H9 (cell line): ENCODE measurements around the gene SLC33A1. TPM values are rescaled to one million over a fixed set of nuclear protein-coding genes. Genes with fewer than 3 reads are reported as not detected.
"Not testable (repeated sequence)": the region's sequence is repeated elsewhere in the genome, so short reads cannot be mapped to it uniquely, and the experiment has no call there.

Experiments
- DNase-seq: peaks from one replicate; pipeline ENCODE4 v3.0.0-alpha.2; 2017
- H2AFZ ChIP-seq: one replicate; pipeline ENCODE4 v1.6.1; 2013; ENCODE audit warnings: mild to moderate bottlenecking, low read length, control low read depth, moderate library complexity
- H2AK5ac ChIP-seq: 2 replicates; pipeline ENCODE4 v1.6.1; 2013; ENCODE audit warnings: low read length, control low read depth, mixed read lengths; ENCODE audit not compliant: insufficient read length
- H2BK120ac ChIP-seq: one replicate; pipeline ENCODE4 v1.6.1; 2013; ENCODE audit warnings: low read depth, mild to moderate bottlenecking, low read length, control low read depth, inconsistent platforms; ENCODE audit not compliant: poor library complexity, severe bottlenecking
- H2BK12ac ChIP-seq: 2 replicates; pipeline ENCODE4 v1.6.1; 2013; ENCODE audit warnings: low read length, control low read depth, mixed read lengths, low read depth; ENCODE audit not compliant: insufficient read length
- H2BK15ac ChIP-seq: 2 replicates; pipeline ENCODE4 v1.6.1; 2013; ENCODE audit warnings: low read depth, low read length, control low read depth
- H2BK20ac ChIP-seq: one replicate; pipeline ENCODE4 v1.6.1; 2013; ENCODE audit warnings: low read depth, mild to moderate bottlenecking, low read length, control low read depth, inconsistent platforms; ENCODE audit not compliant: poor library complexity, severe bottlenecking
- H2BK5ac ChIP-seq: 2 replicates; pipeline ENCODE4 v1.6.1; 2013; ENCODE audit warnings: low read length, control low read depth, mixed read lengths; ENCODE audit not compliant: insufficient read length
- H3K14ac ChIP-seq: 2 replicates; pipeline ENCODE4 v1.6.1; 2013; ENCODE audit warnings: low read length, control low read depth; ENCODE audit not compliant: insufficient read depth
- H3K18ac ChIP-seq: 2 replicates; pipeline ENCODE4 v1.6.1; 2013; ENCODE audit warnings: low read depth, mild to moderate bottlenecking, mixed read lengths, low read length, control low read depth; ENCODE audit not compliant: insufficient read length
- H3K23ac ChIP-seq: 2 replicates; pipeline ENCODE4 v1.6.1; 2013; ENCODE audit warnings: low read length, control low read depth, mixed read lengths, low read depth; ENCODE audit not compliant: insufficient read length
- H3K23me2 ChIP-seq: 2 replicates; pipeline ENCODE4 v1.6.1; 2013; ENCODE audit warnings: low read depth, mild to moderate bottlenecking, mixed read lengths, low read length, control low read depth; ENCODE audit not compliant: insufficient read length, poor library complexity, severe bottlenecking
- H3K27ac ChIP-seq: 2 replicates; pipeline ENCODE4 v1.5.1; 2013; ENCODE audit warnings: low read length, control low read depth, mixed read lengths, low read depth; ENCODE audit not compliant: insufficient read length
- H3K27me3 ChIP-seq: 2 replicates; pipeline ENCODE4 v1.6.1; 2013; ENCODE audit warnings: low read length, control low read depth, inconsistent platforms; ENCODE audit not compliant: insufficient read depth
- H3K4ac ChIP-seq: 2 replicates; pipeline ENCODE4 v1.6.1; 2013; ENCODE audit warnings: low read depth, mild to moderate bottlenecking, control low read depth, inconsistent platforms, low read length, moderate library complexity
- H3K4me1 ChIP-seq: 2 replicates; pipeline ENCODE4 v1.6.1; 2013; ENCODE audit warnings: low read length, control low read depth, inconsistent platforms; ENCODE audit not compliant: insufficient read depth
- H3K4me2 ChIP-seq: 2 replicates; pipeline ENCODE4 v1.6.1; 2013; ENCODE audit warnings: low read length, control low read depth, mixed read lengths; ENCODE audit not compliant: insufficient read length, insufficient read depth
- H3K56ac ChIP-seq: 2 replicates; pipeline ENCODE4 v1.6.1; 2013; ENCODE audit warnings: low read depth, mild to moderate bottlenecking, mixed read lengths, low read length, control low read depth; ENCODE audit not compliant: insufficient read length
- H3K79me1 ChIP-seq: 2 replicates; pipeline ENCODE4 v1.6.1; 2013; ENCODE audit warnings: low read depth, mild to moderate bottlenecking, moderate library complexity, low read length, control low read depth, inconsistent platforms; ENCODE audit not compliant: insufficient read depth, poor library complexity, severe bottlenecking
- H3K79me2 ChIP-seq: 2 replicates; pipeline ENCODE4 v1.6.1; 2013; ENCODE audit warnings: low read length, control low read depth, inconsistent platforms; ENCODE audit not compliant: insufficient read depth
- H3K9ac ChIP-seq: 2 replicates; pipeline ENCODE4 v1.6.1; 2013; ENCODE audit warnings: low read length, control low read depth, mixed read lengths; ENCODE audit not compliant: insufficient read length; ENCODE audit errors: extremely low read depth
- H3K9me3 ChIP-seq: one replicate; pipeline ENCODE4 v1.6.1; 2013; ENCODE audit warnings: low read depth, low read length, inconsistent platforms; ENCODE audit not compliant: control insufficient read depth
- H3T11ph ChIP-seq: one replicate; pipeline ENCODE4 v1.6.1; 2013; ENCODE audit warnings: mild to moderate bottlenecking, low read length, control low read depth, inconsistent platforms
- H4K20me1 ChIP-seq: one replicate; pipeline ENCODE4 v1.6.1; 2013; ENCODE audit not compliant: control insufficient read depth, insufficient read length, insufficient read depth
- H4K5ac ChIP-seq: 2 replicates; pipeline ENCODE4 v1.6.1; 2013; ENCODE audit warnings: low read depth, mild to moderate bottlenecking, mixed read lengths, low read length, control low read depth; ENCODE audit not compliant: insufficient read length
- H4K8ac ChIP-seq: replicated peaks from 2 replicates; pipeline ENCODE4 v1.6.1; 2013; ENCODE audit warnings: low read length, control low read depth, mixed read lengths, low read depth; ENCODE audit not compliant: insufficient read length
- H4K91ac ChIP-seq: 2 replicates; pipeline ENCODE4 v1.6.1; 2013; ENCODE audit warnings: low read depth, mild to moderate bottlenecking, moderate library complexity, mixed read lengths, low read length, control low read depth; ENCODE audit not compliant: insufficient read length
- H3K27ac Mint-ChIP-seq, 3 experiments: 2 replicates in 2 of 3; 3 replicates in 1 of 3; pipeline ENCODE4 v1.8.0; 2020 to 2021; ENCODE audit warnings: mixed read lengths in 3 of 3, mild to moderate bottlenecking in 1 of 3, moderate library complexity in 1 of 3
- H3K27me3 Mint-ChIP-seq: 2 replicates; pipeline ENCODE4 v1.8.0; 2021; ENCODE audit warnings: low read depth, mild to moderate bottlenecking, moderate library complexity, mixed read lengths
- H3K36me3 Mint-ChIP-seq, 3 experiments: 2 replicates in 2 of 3; 3 replicates in 1 of 3; pipeline ENCODE4 v1.8.0; 2020 to 2021; ENCODE audit warnings: low read depth in 3 of 3, mixed read lengths in 3 of 3; ENCODE audit not compliant: insufficient read depth in 1 of 3
- H3K4me1 Mint-ChIP-seq, 2 experiments: 2 replicates each; pipeline ENCODE4 v1.8.0; 2020; ENCODE audit warnings: mixed read lengths in 2 of 2
- H3K4me3 Mint-ChIP-seq, 2 experiments: 2 replicates in 1 of 2; 3 replicates in 1 of 2; pipeline ENCODE4 v1.8.0; 2020 to 2021; ENCODE audit warnings: mild to moderate bottlenecking in 2 of 2, mixed read lengths in 2 of 2, moderate library complexity in 1 of 2
- H3K9me3 Mint-ChIP-seq, 2 experiments: 2 replicates in 1 of 2; 3 replicates in 1 of 2; pipeline ENCODE4 v1.8.0; 2020; ENCODE audit warnings: mild to moderate bottlenecking in 2 of 2, mixed read lengths in 2 of 2, moderate library complexity in 1 of 2
- WGBS: extraction: QIAGEN DNeasy Blood & Tissue Kit; methylation state at CpG from one replicate; pipeline ENCODE4 v1.1.7; 2013; ENCODE audit warnings: missing lambda C conversion rate, low lambda C conversion rate, mixed read lengths; ENCODE audit not compliant: insufficient read length; ENCODE audit errors: extremely low coverage; 5-methylcytosine and 5-hydroxymethylcytosine counted together
- total RNA-seq: library from RNA; stranded (reverse); gene quantifications from 2 replicates; pipeline ENCODE4 v1.2.1, GENCODE V29; 2021
- TF ChIP-seq, protein P1 (sequence below): fragments of 200-600 bp; sonication (generic); conservative IDR thresholded peaks from 3 replicates; pipeline ENCODE4 v1.8.0; 2021; ENCODE audit warnings: antibody characterized with exemption, mild to moderate bottlenecking

Gene SLC33A1
- total RNA-seq, 1 experiment from 2014 or later = 15.0 TPM

DNA sequence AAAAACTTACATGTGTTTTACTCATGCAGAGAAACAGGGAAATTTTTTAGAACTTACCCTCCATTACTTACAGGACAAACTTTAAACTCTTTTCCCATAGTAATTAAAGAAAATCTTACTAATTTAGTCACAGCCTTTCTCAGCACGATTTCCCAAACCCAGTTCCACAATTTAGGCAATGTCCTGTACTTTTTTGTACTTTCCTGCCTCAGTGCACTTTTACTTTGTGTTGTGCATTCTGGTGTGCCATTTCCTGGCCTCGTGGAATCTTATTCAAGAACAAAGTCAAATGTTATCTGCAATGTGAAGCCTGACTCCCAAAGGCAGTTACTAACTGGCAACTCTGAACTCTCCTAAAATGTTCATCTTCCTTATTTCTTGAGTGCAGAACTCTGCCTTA, 1.9 kb downstream of the SLC33A1 start:
- H3K79me2 ChIP-seq = peaks cover 14% of the 10 kb centered on the region; the same call in 1 of the 2 replicates
- no peak for DNase-seq

DNA sequence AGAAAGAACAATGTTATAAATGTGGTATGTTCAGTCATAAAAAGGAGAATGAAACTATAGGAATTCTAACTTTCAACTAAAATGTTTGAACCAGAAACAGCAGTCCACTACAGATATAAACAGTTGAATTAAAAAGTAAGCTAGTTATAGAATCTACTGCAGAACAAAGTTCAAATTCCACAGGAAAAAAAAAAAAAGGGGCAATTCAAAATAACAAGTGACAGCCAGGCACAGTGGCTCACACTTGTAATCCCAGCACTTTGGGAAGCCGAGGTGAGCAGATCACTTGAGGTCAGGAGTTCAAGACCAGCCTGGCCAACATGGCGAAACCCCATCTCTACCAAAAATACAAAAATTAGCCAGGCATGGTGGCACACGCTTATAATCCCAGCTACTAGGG, 4.8 kb downstream of the SLC33A1 start:
- not testable (repeated sequence) for H4K8ac ChIP-seq, H3K9me3 Mint-ChIP-seq, H2BK5ac ChIP-seq, H3K4me1 ChIP-seq, H3K27me3 Mint-ChIP-seq, H2AK5ac ChIP-seq, H4K91ac ChIP-seq, H4K20me1 ChIP-seq, H3K4ac ChIP-seq, H2BK20ac ChIP-seq, H3K9ac ChIP-seq, H2BK12ac ChIP-seq, H3K79me1 ChIP-seq, H3K36me3 Mint-ChIP-seq, H3K56ac ChIP-seq, H3K9me3 ChIP-seq, H2AFZ ChIP-seq, H3K23ac ChIP-seq, H3K4me2 ChIP-seq, H2BK15ac ChIP-seq, DNase-seq, H3K27ac ChIP-seq, H3K27me3 ChIP-seq, H3K14ac ChIP-seq, H3K23me2 ChIP-seq, H3T11ph ChIP-seq, H2BK120ac ChIP-seq, H4K5ac ChIP-seq, H3K27ac Mint-ChIP-seq, H3K4me3 Mint-ChIP-seq, H3K18ac ChIP-seq
- peaks cover 14% of the 10 kb centered on the region; the same call in 1 of the 2 replicates for H3K79me2 ChIP-seq
- WGBS = no CpG with 5 or more reads among the region's 3 CpGs
- peaks cover 15 to 19% of the 10 kb centered on the region in 2 experiments for H3K4me1 Mint-ChIP-seq

More for the DNA sequence above, 1.9 kb downstream of the SLC33A1 start:
- Histone ChIP-seq H3K4ac (no peak overlapping the region), H3K27me3 (no peaks in the 10 kb centered on the region), H4K91ac (no peak overlapping the region), H2BK5ac (no peak overlapping the region), H4K8ac (no peak overlapping the region), H3T11ph (no peak overlapping the region), H4K5ac (no peak overlapping the region), H3K9me3 (no peaks in the 10 kb centered on the region), H3K79me1 (peaks cover 3% of the 10 kb centered on the region), H3K23me2 (peaks cover 14% of the 10 kb centered on the region), H2BK12ac (no peak overlapping the region), H2BK20ac (no peak overlapping the region), H3K56ac (no peak overlapping the region), H2BK15ac (no peak overlapping the region), H2AK5ac (no peak overlapping the region), H3K18ac (no peak overlapping the region), H3K14ac (no peak overlapping the region), H2BK120ac (no peak overlapping the region), H4K20me1 (no peaks in the 10 kb centered on the region), H3K4me2 (peak overlapping the region; percentile 88), H3K27ac (no peak overlapping the region), H3K9ac (peak overlapping the region; percentile 77), H2AFZ (no peak overlapping the region), H3K4me1 (no peaks in the 10 kb centered on the region; the same call in 1 of the 2 replicates), H3K23ac (no peak overlapping the region)
- Mint-ChIP-seq H3K4me3 (peak overlapping the region; percentile 95 to 98), H3K4me1 (peaks cover 19 to 25% of the 10 kb centered on the region in 2 experiments), H3K27ac (no peak overlapping the region; a peak in 1 of 7 replicates), H3K36me3 (peaks cover 0 to 10% (median 3%) of the 10 kb centered on the region in 3 experiments; a peak in 2 of 7 replicates), H3K27me3 (peaks cover 4% of the 10 kb centered on the region; the same call in 1 of the 2 replicates), H3K9me3 (no peaks in the 10 kb centered on the region)
- TF ChIP-seq, protein P1, sequence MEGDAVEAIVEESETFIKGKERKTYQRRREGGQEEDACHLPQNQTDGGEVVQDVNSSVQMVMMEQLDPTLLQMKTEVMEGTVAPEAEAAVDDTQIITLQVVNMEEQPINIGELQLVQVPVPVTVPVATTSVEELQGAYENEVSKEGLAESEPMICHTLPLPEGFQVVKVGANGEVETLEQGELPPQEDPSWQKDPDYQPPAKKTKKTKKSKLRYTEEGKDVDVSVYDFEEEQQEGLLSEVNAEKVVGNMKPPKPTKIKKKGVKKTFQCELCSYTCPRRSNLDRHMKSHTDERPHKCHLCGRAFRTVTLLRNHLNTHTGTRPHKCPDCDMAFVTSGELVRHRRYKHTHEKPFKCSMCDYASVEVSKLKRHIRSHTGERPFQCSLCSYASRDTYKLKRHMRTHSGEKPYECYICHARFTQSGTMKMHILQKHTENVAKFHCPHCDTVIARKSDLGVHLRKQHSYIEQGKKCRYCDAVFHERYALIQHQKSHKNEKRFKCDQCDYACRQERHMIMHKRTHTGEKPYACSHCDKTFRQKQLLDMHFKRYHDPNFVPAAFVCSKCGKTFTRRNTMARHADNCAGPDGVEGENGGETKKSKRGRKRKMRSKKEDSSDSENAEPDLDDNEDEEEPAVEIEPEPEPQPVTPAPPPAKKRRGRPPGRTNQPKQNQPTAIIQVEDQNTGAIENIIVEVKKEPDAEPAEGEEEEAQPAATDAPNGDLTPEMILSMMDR = no peak
- no CpG with 5 or more reads among the region's 2 CpGs for WGBS
